Loucy (cell line): ENCODE results near the gene TFAP2D.

Experiments
- H2AFZ ChIP-seq: fragments of 200-600 bp; sonication (generic); 2 replicates; pipeline ENCODE4 v1.6.0; 2016; ENCODE audit warnings: antibody characterized with exemption, mild to moderate bottlenecking, low read length, moderate library complexity
- H3F3A ChIP-seq: fragments of 200-600 bp; 2 replicates; pipeline ENCODE4 v1.6.0; 2016; ENCODE audit warnings: antibody characterized with exemption, low read depth, mild to moderate bottlenecking
- H3K27me3 ChIP-seq: fragments of 200-600 bp; sonication (generic); 2 replicates; pipeline ENCODE4 v1.6.1; 2014; ENCODE audit warnings: low read length, mild to moderate bottlenecking; ENCODE audit not compliant: insufficient read depth, poor library complexity, severe bottlenecking
- H3K36me3 ChIP-seq: fragments of 200-600 bp; sonication (generic); 2 replicates; pipeline ENCODE4 v1.6.1; 2016; ENCODE audit warnings: low read length; ENCODE audit not compliant: insufficient read depth
- H3K4me1 ChIP-seq: fragments of 200-600 bp; sonication (generic); 2 replicates; pipeline ENCODE4 v1.5.1; 2014; ENCODE audit warnings: low read length, mild to moderate bottlenecking; ENCODE audit not compliant: insufficient read depth, poor library complexity, severe bottlenecking
- H3K4me2 ChIP-seq: fragments of 200-600 bp; sonication (generic); 2 replicates; pipeline ENCODE4 v1.6.0; 2014; ENCODE audit warnings: antibody characterized with exemption, low read length, low read depth, mild to moderate bottlenecking; ENCODE audit not compliant: poor library complexity, severe bottlenecking
- H3K4me3 ChIP-seq: fragments of 200-600 bp; sonication (generic); 2 replicates; pipeline ENCODE4 v1.5.1; 2014; ENCODE audit warnings: low read length, mild to moderate bottlenecking, mixed read lengths; ENCODE audit not compliant: poor library complexity, severe bottlenecking
- H3K79me2 ChIP-seq: fragments of 200-600 bp; sonication (generic); 2 replicates; pipeline ENCODE4 v1.6.1; 2014; ENCODE audit warnings: low read length; ENCODE audit not compliant: insufficient read depth
- H3K9ac ChIP-seq: fragments of 200-600 bp; sonication (generic); 2 replicates; pipeline ENCODE4 v1.6.0; 2014; ENCODE audit warnings: mild to moderate bottlenecking, low read depth, low read length, moderate library complexity; ENCODE audit not compliant: poor library complexity, severe bottlenecking
- H3K9me2 ChIP-seq: fragments of 200-600 bp; sonication (generic); replicated peaks from 2 replicates; pipeline ENCODE4 v1.6.1; 2016; ENCODE audit warnings: low read depth, low read length, mixed read lengths
- H3K9me3 ChIP-seq: fragments of 200-600 bp; sonication (generic); 2 replicates; pipeline ENCODE4 v1.6.1; 2014; ENCODE audit warnings: mild to moderate bottlenecking, antibody characterized with exemption, low read length, low read depth; ENCODE audit not compliant: insufficient read depth
- H4K20me1 ChIP-seq: fragments of 200-600 bp; sonication (generic); 2 replicates; pipeline ENCODE4 v1.6.0; 2014; ENCODE audit warnings: antibody characterized with exemption, low read length, mild to moderate bottlenecking; ENCODE audit not compliant: insufficient read depth, poor library complexity, severe bottlenecking
- EZH2phosphoT487 ChIP-seq: fragments of 200-600 bp; IDR thresholded peaks from 2 replicates; pipeline ENCODE4 v1.6.1; 2018; ENCODE audit warnings: antibody characterized with exemption, mild to moderate bottlenecking, moderate library complexity, borderline replicate concordance
- TF ChIP-seq, protein P1 (sequence below): fragments of 200-600 bp; sonication (generic); conservative IDR thresholded peaks from 2 replicates; pipeline ENCODE4 v1.5.1; 2014; ENCODE audit warnings: mild to moderate bottlenecking, antibody characterized with exemption, low read length

TFAP2D gene

GRCh38 chr6:50819466-50819903 lies 106.2 kb downstream of the TFAP2D start:
- no peak overlapping the region for H2AFZ ChIP-seq
- H3K9ac ChIP-seq, result no peak overlapping the region
- no peaks in the 10 kb centered on the region for H3K27me3 ChIP-seq
- H3K4me2 ChIP-seq, result no peak overlapping the region
- no peaks in the 10 kb centered on the region for H3K9me3 ChIP-seq
- no peaks in the 10 kb centered on the region for H3K79me2 ChIP-seq
- no peak overlapping the region for H3K4me3 ChIP-seq
- no peaks in the 10 kb centered on the region for H3F3A ChIP-seq
- no peaks in the 10 kb centered on the region for H3K36me3 ChIP-seq
- no peak for TF ChIP-seq EZH2phosphoT487
- TF ChIP-seq, protein P1, sequence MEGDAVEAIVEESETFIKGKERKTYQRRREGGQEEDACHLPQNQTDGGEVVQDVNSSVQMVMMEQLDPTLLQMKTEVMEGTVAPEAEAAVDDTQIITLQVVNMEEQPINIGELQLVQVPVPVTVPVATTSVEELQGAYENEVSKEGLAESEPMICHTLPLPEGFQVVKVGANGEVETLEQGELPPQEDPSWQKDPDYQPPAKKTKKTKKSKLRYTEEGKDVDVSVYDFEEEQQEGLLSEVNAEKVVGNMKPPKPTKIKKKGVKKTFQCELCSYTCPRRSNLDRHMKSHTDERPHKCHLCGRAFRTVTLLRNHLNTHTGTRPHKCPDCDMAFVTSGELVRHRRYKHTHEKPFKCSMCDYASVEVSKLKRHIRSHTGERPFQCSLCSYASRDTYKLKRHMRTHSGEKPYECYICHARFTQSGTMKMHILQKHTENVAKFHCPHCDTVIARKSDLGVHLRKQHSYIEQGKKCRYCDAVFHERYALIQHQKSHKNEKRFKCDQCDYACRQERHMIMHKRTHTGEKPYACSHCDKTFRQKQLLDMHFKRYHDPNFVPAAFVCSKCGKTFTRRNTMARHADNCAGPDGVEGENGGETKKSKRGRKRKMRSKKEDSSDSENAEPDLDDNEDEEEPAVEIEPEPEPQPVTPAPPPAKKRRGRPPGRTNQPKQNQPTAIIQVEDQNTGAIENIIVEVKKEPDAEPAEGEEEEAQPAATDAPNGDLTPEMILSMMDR, result no peak
- no peaks in the 10 kb centered on the region for H4K20me1 ChIP-seq
- peaks cover 6% of the 10 kb centered on the region for H3K4me1 ChIP-seq
- no peaks in the 10 kb centered on the region for H3K9me2 ChIP-seq

- Histone ChIP-seq H3K9me2 (no peaks in the 10 kb centered on the region), H3K4me2 (no peak overlapping the region), H3K36me3 (no peaks in the 10 kb centered on the region), H3K27me3 (no peaks in the 10 kb centered on the region), H3K79me2 (no peaks in the 10 kb centered on the region), H4K20me1 (no peaks in the 10 kb centered on the region), H3K9me3 (no peaks in the 10 kb centered on the region), H3F3A (no peaks in the 10 kb centered on the region), H3K9ac (no peak overlapping the region), H3K4me3 (no peak overlapping the region), H3K4me1 (peaks cover 6% of the 10 kb centered on the region), H2AFZ (no peak overlapping the region)
- TF ChIP-seq, protein P1, result no peak
- TF ChIP-seq EZH2phosphoT487, result no peak
Measured at GRCh38 chr6:50819904-50820868, 106.9 kb downstream of the TFAP2D start.

DNA sequence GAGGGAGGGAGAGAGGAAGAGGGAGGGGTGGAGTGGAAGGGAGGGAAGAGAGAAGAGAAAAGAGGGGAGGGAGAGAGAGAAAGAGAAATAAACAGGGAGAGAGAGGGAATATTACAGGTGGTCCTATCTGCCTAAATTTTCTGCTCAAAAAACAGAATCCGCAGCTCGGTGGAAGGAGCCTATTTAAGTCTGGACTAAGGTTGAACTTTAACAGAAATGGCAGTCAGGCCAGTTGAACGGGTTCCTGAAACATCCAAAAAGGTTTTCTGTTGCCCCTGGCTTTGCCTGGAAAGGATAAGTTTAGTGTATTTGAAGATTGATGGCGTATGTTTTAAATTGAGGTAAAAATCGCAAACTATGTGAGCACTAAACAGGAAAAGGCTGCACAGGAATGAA lies 107.5 kb downstream of the TFAP2D start:
- Histone ChIP-seq H3K4me1 (peaks cover 2% of the 10 kb centered on the region), H3K27me3 (no peaks in the 10 kb centered on the region), H3F3A (no peaks in the 10 kb centered on the region), H3K79me2 (no peaks in the 10 kb centered on the region), H3K4me2 (no peak overlapping the region), H3K9me2 (no peaks in the 10 kb centered on the region), H3K9ac (no peak overlapping the region), H3K36me3 (no peaks in the 10 kb centered on the region), H2AFZ (no peak overlapping the region), H3K9me3 (no peaks in the 10 kb centered on the region), H3K4me3 (no peak overlapping the region), H4K20me1 (no peaks in the 10 kb centered on the region)
- TF ChIP-seq, protein P1, result no peak
- TF ChIP-seq EZH2phosphoT487, result no peak
